Lung (tissue), 12 donors: ENCODE measurements around the gene MSH2. TPM values are rescaled to one million over a fixed set of nuclear protein-coding genes. Genes with fewer than 3 reads are reported as not detected.

Experiments used
- ATAC-seq: fragments of 200-7000 bp; cut with Tn5 transposase; one replicate; pipeline ENCODE4 v1.9.1; 2020; ENCODE audit warnings: moderate number of reproducible peaks; ENCODE audit not compliant: insufficient read depth, low FRiP score
- DNase-seq, 3 donors: peaks; one replicate each; pipeline ENCODE4 v3.0.0-alpha.2; 2013 to 2017
- H3K27ac ChIP-seq, 2 donors: one replicate each; pipeline ENCODE4 v1.5.1; 2013; ENCODE audit warnings: mild to moderate bottlenecking in 2 of 2, moderate library complexity in 2 of 2, control low read depth in 1 of 2, inconsistent platforms in 1 of 2, low read depth in 1 of 2, low read length in 1 of 2
- H3K27me3 ChIP-seq, 3 donors: one replicate each; pipeline ENCODE4 v1.5.1; 2013; ENCODE audit warnings: low read length in 2 of 3; ENCODE audit not compliant: control insufficient read depth in 3 of 3, insufficient read depth in 3 of 3
- H3K36me3 ChIP-seq, 4 donors: one replicate each; pipeline ENCODE4 v1.5.1; 2013; ENCODE audit warnings: low read length in 4 of 4, mild to moderate bottlenecking in 1 of 4, moderate library complexity in 1 of 4; ENCODE audit not compliant: control insufficient read depth in 4 of 4, insufficient read depth in 4 of 4
- H3K4me1 ChIP-seq, 5 donors: one replicate each; pipeline ENCODE4 v1.5.1; 2013; ENCODE audit warnings: low read length in 5 of 5, mild to moderate bottlenecking in 2 of 5, moderate library complexity in 1 of 5; ENCODE audit not compliant: control insufficient read depth in 5 of 5, insufficient read depth in 5 of 5
- H3K4me3 ChIP-seq: one replicate; pipeline ENCODE4 v1.5.1; 2013; ENCODE audit warnings: mild to moderate bottlenecking, control low read depth, moderate library complexity
- H3K9ac ChIP-seq, 2 donors: one replicate each; pipeline ENCODE4 v1.5.1; 2013; ENCODE audit warnings: low read length in 2 of 2, control low read depth in 1 of 2; ENCODE audit not compliant: insufficient read depth in 1 of 2
- H3K9me3 ChIP-seq, 4 donors: one replicate each; pipeline ENCODE4 v1.5.1; 2013; ENCODE audit warnings: low read length in 3 of 4, mild to moderate bottlenecking in 1 of 4, moderate library complexity in 1 of 4; ENCODE audit not compliant: control insufficient read depth in 4 of 4, insufficient read depth in 3 of 4
- WGBS, 2 donors: extraction: QIAGEN DNeasy Blood & Tissue Kit; methylation state at CpG; one replicate each; pipeline ENCODE4 v1.1.7; 2013; 5-methylcytosine and 5-hydroxymethylcytosine counted together
- polyA plus RNA-seq, 2 donors: library from polyadenylated mRNA; stranded (reverse); fragments of 200-250 nt; gene quantifications; one replicate each; pipeline ENCODE4 v1.2.1, GENCODE V29; 2013
- total RNA-seq, 2 donors: library from RNA; depleted of rRNA in 1 of 2; stranded (reverse); fragments of >200 nt in 1 of 2; gene quantifications; one replicate each; pipeline ENCODE4 v1.2.1, GENCODE V29; 2014 to 2021
- TF ChIP-seq, protein P1 (sequence below): IDR thresholded peaks from 2 replicates; pipeline ENCODE4 v1.5.1; 2012; ENCODE audit warnings: mild to moderate bottlenecking; ENCODE audit errors: control extremely low read depth, extremely low read depth
- donor health status: control.
- donor health status: control.
- donor health status: Bipolar disorder and iron deficiency.
- donor health status: healthy.
- donor health status: DM: yes; HTN: yes; CAD: no.

Gene MSH2
- total and polyA plus RNA-seq, 4 donors, result 6.4 to 44.9 (median 10.5) TPM

DNA sequence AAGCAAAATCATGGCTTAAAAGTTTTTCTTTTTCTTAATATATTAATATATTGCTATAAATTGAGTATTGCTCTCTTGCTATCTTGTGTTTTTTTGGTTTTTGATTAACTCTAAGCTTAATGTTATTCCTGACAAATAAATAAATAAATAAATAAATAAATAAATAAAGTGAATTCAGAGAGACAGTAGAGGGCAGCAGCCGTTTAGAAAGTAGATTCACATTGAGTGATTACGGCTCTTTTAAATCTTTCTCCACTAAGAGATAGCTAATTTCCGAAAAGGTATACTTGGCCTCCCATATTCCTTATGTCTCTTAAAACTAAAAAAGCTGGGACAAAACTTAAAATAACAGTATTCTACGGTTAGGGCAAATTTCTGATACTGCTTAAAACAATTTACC is 34.3 kb downstream of the MSH2 start:
- 45 to 62% methylated on average over 4 of the region's 4 CpGs for WGBS, 2 donors
- Histone ChIP-seq H3K4me1 (no peaks in the 10 kb centered on the region), H3K4me3 (no peak overlapping the region), H3K36me3 (peaks cover 0 to 5% (median 0%) of the 10 kb centered on the region in 4 donors), H3K9ac (no peak overlapping the region), H3K9me3 (no peaks in the 10 kb centered on the region), H3K27me3 (no peaks in the 10 kb centered on the region), H3K27ac (no peak overlapping the region)
- ATAC-seq, result no peak
- DNase-seq, result peak in 2 of 3 donors; percentile 55 to 64
- TF ChIP-seq, protein P1, sequence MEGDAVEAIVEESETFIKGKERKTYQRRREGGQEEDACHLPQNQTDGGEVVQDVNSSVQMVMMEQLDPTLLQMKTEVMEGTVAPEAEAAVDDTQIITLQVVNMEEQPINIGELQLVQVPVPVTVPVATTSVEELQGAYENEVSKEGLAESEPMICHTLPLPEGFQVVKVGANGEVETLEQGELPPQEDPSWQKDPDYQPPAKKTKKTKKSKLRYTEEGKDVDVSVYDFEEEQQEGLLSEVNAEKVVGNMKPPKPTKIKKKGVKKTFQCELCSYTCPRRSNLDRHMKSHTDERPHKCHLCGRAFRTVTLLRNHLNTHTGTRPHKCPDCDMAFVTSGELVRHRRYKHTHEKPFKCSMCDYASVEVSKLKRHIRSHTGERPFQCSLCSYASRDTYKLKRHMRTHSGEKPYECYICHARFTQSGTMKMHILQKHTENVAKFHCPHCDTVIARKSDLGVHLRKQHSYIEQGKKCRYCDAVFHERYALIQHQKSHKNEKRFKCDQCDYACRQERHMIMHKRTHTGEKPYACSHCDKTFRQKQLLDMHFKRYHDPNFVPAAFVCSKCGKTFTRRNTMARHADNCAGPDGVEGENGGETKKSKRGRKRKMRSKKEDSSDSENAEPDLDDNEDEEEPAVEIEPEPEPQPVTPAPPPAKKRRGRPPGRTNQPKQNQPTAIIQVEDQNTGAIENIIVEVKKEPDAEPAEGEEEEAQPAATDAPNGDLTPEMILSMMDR, result no peak

DNA sequence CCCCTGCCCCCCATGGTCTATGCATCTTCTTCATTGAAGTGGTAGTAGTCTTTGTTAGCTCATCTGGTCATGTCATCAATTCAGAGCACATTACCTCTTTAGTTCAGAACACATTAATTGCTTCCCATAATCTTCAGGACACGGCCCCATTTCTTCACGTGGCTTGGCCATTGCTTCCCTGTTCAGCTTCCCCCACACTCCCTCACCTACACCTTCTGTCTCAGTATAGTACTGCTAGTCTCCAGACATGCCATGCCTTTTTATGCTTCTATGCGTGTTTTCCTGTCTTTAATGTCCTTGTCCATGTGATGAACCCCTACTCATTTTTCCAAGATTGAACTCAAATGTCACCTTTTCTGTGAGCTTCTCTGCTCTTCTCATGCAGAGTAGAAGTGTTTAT is 35.1 kb downstream of the MSH2 start:
- no peak overlapping the region for H3K4me3 ChIP-seq
- H3K9ac ChIP-seq, result no peak overlapping the region
- no peak overlapping the region for H3K27ac ChIP-seq
- ATAC-seq, result no peak
- no peaks in the 10 kb centered on the region for H3K9me3 ChIP-seq
- 75 to 89% methylated on average over 3 of the region's 3 CpGs for WGBS, 2 donors
- peaks cover 0 to 5% (median 0%) of the 10 kb centered on the region in 4 donors for H3K36me3 ChIP-seq
- TF ChIP-seq, protein P1, result no peak
- H3K4me1 ChIP-seq, result no peaks in the 10 kb centered on the region
- DNase-seq, result no peak
- H3K27me3 ChIP-seq, result no peaks in the 10 kb centered on the region

DNA sequence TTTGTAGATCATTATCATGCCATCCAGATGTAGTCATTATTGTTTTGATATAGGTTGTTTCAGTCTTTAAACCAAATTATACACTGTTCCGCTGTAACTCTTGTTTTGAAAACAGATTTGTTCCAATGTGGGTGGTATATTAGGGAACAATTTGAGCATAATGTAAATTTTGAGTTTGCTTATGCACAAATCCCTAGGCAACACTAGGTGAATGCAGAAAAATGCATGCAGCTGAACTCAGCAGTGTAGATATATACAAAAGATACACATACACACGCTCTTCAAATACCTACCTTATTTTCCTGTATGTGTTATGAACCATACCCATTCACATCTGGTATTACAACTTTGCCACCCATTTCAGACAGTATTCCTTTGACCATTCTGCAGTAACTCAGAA is 35.8 kb downstream of the MSH2 start:
- ATAC-seq (no peak), DNase-seq (no peak)
- no peak overlapping the region for H3K4me3 ChIP-seq
- 97 to 98% methylated on average over 2 of the region's 2 CpGs for WGBS, 2 donors
- no peaks in the 10 kb centered on the region for H3K9me3 ChIP-seq
- H3K27me3 ChIP-seq, result no peaks in the 10 kb centered on the region
- peaks cover 0 to 5% (median 0%) of the 10 kb centered on the region in 4 donors for H3K36me3 ChIP-seq
- H3K4me1 ChIP-seq, result no peaks in the 10 kb centered on the region
- H3K9ac ChIP-seq, result no peak overlapping the region
- no peak overlapping the region for H3K27ac ChIP-seq
- TF ChIP-seq, protein P1, result no peak

DNA sequence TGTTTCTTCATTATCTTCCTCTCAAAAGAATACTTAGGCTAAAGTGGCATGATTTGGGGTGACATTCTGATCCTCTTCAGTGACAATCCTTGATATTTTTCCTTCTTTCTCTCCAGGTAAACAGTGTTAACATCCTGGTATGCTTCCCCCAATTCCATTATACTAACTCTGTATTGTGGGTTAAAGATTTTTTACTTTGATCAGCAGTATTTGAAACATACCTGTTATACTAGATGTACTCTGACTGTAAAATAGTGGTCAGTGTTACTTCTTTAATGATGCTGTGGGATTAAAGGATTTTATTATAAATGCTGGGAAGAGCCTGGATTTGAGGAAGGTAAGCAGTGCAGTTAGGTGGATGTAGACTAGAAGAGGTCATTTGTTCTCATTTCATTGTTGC is 48.8 kb downstream of the MSH2 start:
- H3K9me3 ChIP-seq, result no peaks in the 10 kb centered on the region
- no peak overlapping the region for H3K9ac ChIP-seq
- no peaks in the 10 kb centered on the region for H3K4me1 ChIP-seq
- H3K27me3 ChIP-seq, result no peaks in the 10 kb centered on the region
- no peak overlapping the region for H3K4me3 ChIP-seq
- DNase-seq (no peak), ATAC-seq (no peak)
- TF ChIP-seq, protein P1, result no peak
- peaks cover 0 to 2% (median 0%) of the 10 kb centered on the region in 4 donors for H3K36me3 ChIP-seq
- no peak overlapping the region for H3K27ac ChIP-seq
